ENCODE results near the gene SHANK3.

Gene SHANK3

GRCh38 chr22:50714631-50715179, 42.1 kb downstream of the SHANK3 start:
- DNase-seq = no peak

DNA sequence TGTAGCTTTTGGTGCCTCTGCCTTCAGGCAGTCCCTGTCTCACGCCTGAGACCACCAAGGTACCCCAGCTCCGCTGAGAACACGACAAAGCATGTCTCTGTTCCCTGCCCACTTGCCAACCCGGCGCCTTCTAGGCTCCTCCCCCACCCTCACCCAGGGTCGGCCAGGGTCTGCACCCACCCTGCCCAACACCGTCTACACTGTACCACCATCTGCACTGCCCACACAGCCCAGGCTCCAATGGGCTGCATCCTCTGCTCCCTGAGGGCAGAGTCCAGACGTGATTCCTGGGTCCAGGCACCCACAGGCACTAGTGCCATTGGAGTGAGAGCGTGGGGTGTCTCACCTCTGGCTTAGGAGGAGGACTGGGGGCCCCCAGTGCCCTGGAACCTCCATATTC, 42.6 kb downstream of the SHANK3 start:
- DNase-seq = no peak

GRCh38 chr22:50715776-50716175, 43.2 kb downstream of the SHANK3 start:
- no peak for DNase-seq

GRCh38 chr22:50716290-50717024, 43.8 kb downstream of the SHANK3 start:
- no peak for DNase-seq

DNA sequence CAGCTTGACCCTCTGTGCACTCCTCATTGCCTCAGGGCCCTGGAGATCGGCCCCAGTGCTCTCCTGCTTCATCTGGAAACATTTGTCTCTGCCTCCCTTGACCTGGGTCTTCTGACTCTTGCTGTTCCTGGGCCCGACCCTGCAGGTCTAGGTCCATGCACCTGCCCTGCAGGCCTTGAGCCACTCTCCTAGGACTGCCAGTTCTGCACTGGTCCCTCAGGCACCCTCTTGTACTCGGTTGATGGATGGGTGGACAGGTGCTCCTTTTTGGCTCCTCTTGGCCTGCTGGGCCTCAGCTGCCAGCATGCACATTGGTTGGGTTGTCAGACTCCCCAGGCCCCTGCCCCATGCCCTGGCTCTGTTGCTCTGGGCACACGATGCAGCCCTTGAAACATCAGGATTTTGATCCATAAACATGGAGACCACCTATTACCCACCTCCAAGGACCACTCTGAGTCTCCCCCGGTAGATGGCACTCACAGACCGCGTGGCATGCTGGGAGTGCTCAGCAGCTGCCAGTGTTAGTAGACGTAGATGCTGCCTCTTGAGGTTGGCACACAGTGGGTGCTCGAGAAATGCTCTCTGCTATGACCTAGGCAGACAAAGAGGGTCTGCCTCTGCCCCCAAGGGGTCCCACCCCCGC, 45.2 kb downstream of the SHANK3 start:
- no peak for DNase-seq

DNA sequence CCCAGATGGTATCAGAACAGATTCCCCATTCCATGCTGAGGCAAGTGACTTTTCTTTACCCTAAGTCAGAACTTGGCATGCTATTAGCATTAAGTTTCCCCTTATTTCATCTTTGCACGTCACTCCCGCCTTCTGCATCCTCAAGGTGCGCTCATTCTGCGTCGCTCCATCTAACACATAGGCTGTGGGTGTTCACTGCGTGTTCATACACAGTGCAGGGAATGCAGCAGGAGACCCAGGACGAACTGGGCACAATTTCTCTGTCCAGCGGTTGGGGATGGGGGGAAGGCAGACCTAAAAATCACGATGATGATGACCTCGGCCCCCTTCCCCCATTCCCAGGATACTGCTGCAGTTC, 45.7 kb downstream of the SHANK3 start:
- no peak for DNase-seq

DNA sequence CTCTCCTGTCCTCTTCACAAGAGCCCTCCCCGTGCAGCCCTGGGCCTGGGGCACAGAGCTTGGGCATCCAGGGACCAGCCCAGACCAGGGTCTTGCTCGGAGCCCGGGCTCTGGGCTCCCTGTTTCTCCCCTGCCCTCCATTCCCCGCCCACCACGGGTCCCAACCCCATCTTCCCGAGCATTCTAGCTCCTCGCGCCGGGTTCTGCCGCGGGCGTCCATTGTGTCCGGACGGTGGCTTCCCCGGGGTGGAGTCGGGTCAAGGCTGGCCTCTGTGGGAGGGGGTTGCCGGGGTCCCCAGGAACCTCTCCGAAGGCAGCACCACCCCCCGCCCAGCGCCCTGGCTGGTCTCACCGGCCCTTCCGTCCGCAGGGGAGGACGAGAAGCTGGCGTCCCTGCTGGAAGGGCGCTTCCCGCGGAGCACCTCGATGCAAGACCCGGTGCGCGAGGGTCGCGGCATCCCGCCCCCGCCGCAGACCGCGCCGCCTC, 47.2 kb downstream of the SHANK3 start:
- no peak for DNase-seq

DNA sequence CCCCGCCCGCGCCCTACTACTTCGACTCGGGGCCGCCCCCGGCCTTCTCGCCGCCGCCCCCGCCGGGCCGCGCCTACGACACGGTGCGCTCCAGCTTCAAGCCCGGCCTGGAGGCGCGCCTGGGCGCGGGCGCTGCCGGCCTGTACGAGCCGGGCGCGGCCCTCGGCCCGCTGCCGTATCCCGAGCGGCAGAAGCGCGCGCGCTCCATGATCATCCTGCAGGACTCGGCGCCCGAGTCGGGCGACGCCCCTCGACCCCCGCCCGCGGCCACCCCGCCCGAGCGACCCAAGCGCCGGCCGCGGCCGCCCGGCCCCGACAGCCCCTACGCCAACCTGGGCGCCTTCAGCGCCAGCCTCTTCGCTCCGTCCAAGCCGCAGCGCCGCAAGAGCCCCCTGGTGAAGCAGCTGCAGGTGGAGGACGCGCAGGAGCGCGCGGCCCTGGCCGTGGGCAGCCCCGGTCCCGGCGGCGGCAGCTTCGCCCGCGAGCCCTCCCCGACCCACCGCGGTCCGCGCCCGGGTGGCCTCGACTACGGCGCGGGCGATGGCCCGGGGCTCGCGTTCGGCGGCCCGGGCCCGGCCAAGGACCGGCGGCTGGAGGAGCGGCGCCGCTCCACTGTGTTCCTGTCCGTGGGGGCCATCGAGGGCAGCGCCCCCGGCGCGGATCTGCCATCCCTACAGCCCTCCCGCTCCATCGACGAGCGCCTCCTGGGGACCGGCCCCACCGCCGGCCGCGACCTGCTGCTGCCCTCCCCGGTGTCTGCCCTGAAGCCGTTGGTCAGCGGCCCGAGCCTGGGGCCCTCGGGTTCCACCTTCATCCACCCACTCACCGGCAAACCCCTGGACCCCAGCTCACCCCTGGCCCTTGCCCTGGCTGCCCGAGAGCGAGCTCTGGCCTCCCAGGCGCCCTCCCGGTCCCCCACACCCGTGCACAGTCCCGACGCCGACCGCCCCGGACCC, 48.0 kb downstream of the SHANK3 start:
- DNase-seq = no peak

- no peak for DNase-seq
Observed at GRCh38 chr22:50721257-50721844, 48.7 kb downstream of the SHANK3 start.

DNA sequence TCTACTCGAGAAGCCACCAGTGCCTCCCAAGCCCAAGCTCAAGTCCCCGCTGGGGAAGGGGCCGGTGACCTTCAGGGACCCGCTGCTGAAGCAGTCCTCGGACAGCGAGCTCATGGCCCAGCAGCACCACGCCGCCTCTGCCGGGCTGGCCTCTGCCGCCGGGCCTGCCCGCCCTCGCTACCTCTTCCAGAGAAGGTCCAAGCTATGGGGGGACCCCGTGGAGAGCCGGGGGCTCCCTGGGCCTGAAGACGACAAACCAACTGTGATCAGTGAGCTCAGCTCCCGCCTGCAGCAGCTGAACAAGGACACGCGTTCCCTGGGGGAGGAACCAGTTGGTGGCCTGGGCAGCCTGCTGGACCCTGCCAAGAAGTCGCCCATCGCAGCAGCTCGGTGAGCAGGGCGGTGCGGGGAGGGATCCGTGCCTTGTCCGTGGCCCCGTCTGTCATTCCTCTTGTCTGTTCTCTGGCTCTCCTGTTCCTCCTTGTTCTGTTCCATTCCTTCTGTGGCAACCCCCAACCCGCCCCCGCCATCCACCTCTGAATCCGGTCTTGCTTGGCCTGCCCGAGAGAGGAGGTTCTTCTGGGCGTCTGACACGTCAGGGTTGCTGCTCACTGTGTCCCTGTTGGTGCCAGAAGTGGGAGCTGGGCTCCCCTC, 49.6 kb downstream of the SHANK3 start:
- DNase-seq = no peak

All from NCI-H524 treated with DMSO at 0.1 percent for 48 hours (cell line).